Kidney tubule cell (primary cell): Measurements from ENCODE around the gene SLC26A1.
"Not testable (repeated sequence)": the region's sequence is repeated elsewhere in the genome, so short reads cannot be mapped to it uniquely, and the experiment has no call there.

ENCODE experiments used
- DNase-seq: peaks from one replicate; pipeline ENCODE4 v3.0.0-alpha.2; 2018; ENCODE audit warnings: low spot score

SLC26A1 gene

GRCh38 chr4:984336-985054 lies 8.7 kb downstream of the SLC26A1 start:
- DNase-seq, result no peak

- DNase-seq, result no peak
Measured at GRCh38 chr4:982814-983213, 10.4 kb downstream of the SLC26A1 start.

- no peak for DNase-seq
Measured at GRCh38 chr4:982291-982690, 10.9 kb downstream of the SLC26A1 start.

- DNase-seq, result no peak
Measured at GRCh38 chr4:978957-979701, 14.1 kb downstream of the SLC26A1 start.

GRCh38 chr4:976016-976415 lies 17.2 kb downstream of the SLC26A1 start:
- DNase-seq, result not testable (repeated sequence)

- DNase-seq, result no peak
Measured at GRCh38 chr4:974668-975067, 18.5 kb downstream of the SLC26A1 start.

- DNase-seq, result peak; percentile 83
Measured at GRCh38 chr4:973431-974397, 19.5 kb downstream of the SLC26A1 start, which contains the start of gene DGKQ. DGKQ (minus strand) TSS chr4:973569; CDS start chr4:973482, 87 bp downstream.

- peak; percentile 41 for DNase-seq
Measured at GRCh38 chr4:972651-973424, 20.4 kb downstream of the SLC26A1 start.

GRCh38 chr4:971666-972500 lies 21.3 kb downstream of the SLC26A1 start:
- DNase-seq, result no peak

- no peak for DNase-seq
Measured at GRCh38 chr4:970854-971520, 22.2 kb downstream of the SLC26A1 start.

GRCh38 chr4:970046-970745 lies 23.0 kb downstream of the SLC26A1 start:
- no peak for DNase-seq

- DNase-seq, result no peak
Measured at GRCh38 chr4:968621-969394, 24.4 kb downstream of the SLC26A1 start.

- DNase-seq, result no peak
Measured at GRCh38 chr4:968221-968620, 25.0 kb downstream of the SLC26A1 start.

GRCh38 chr4:967113-968104 lies 25.8 kb downstream of the SLC26A1 start:
- no peak for DNase-seq

- DNase-seq, result no peak
Measured at GRCh38 chr4:966266-967112, 26.7 kb downstream of the SLC26A1 start.

GRCh38 chr4:965766-966134 lies 27.5 kb downstream of the SLC26A1 start:
- DNase-seq, result no peak
